Measurements from ENCODE around the gene SCGB3A1.

Gene SCGB3A1

GRCh38 chr5:180583738-180584137, 7.6 kb downstream of the SCGB3A1 start:
- no peak for DNase-seq

GRCh38 chr5:180580681-180581080, 10.6 kb downstream of the SCGB3A1 start:
- no peak for DNase-seq

GRCh38 chr5:180575571-180575970, 15.7 kb downstream of the SCGB3A1 start:
- DNase-seq = no peak

- DNase-seq = no peak
Measured at GRCh38 chr5:180568914-180569313, 22.4 kb downstream of the SCGB3A1 start.

GRCh38 chr5:180563994-180564393, 27.3 kb downstream of the SCGB3A1 start:
- no peak for DNase-seq

GRCh38 chr5:180558232-180558631, 33.1 kb downstream of the SCGB3A1 start:
- no peak for DNase-seq

- no peak for DNase-seq
Measured at GRCh38 chr5:180557217-180557809, 34.0 kb downstream of the SCGB3A1 start.

GRCh38 chr5:180555168-180555921, 36.0 kb downstream of the SCGB3A1 start:
- no peak for DNase-seq

GRCh38 chr5:180553530-180553929, 37.8 kb downstream of the SCGB3A1 start:
- no peak for DNase-seq

- DNase-seq = no peak
Measured at GRCh38 chr5:180548563-180548962, 42.7 kb downstream of the SCGB3A1 start.

- no peak for DNase-seq
Measured at GRCh38 chr5:180545248-180545647, 46.1 kb downstream of the SCGB3A1 start.

- no peak for DNase-seq
Measured at GRCh38 chr5:180541710-180542109, 49.6 kb downstream of the SCGB3A1 start.
